Muscle of leg (tissue), 11 donors: ENCODE results near the gene RESF1. TPM values are rescaled to one million over a fixed set of nuclear protein-coding genes. Genes with fewer than 3 reads are reported as not detected.

Experiments
- DNase-seq: peaks from one replicate; pipeline ENCODE4 v3.0.0; 2013
- H3K27ac ChIP-seq: one replicate; pipeline ENCODE4 v1.5.1; 2013; ENCODE audit warnings: mild to moderate bottlenecking, low read length, control low read depth
- H3K27me3 ChIP-seq: one replicate; pipeline ENCODE4 v1.6.1; 2013; ENCODE audit warnings: low read length; ENCODE audit not compliant: control insufficient read depth, insufficient read depth
- H3K36me3 ChIP-seq: one replicate; pipeline ENCODE4 v1.6.1; 2013; ENCODE audit warnings: low read length; ENCODE audit not compliant: control insufficient read depth, insufficient read depth
- H3K4me1 ChIP-seq: one replicate; pipeline ENCODE4 v1.6.1; 2013; ENCODE audit warnings: low read length; ENCODE audit not compliant: control insufficient read depth, insufficient read depth
- H3K4me3 ChIP-seq: one replicate; pipeline ENCODE4 v1.5.1; 2013; ENCODE audit warnings: low read length, control low read depth
- H3K9me3 ChIP-seq: replicated peaks from 2 replicates; pipeline ENCODE4 v1.6.1; 2013; ENCODE audit warnings: low read depth, low read length; ENCODE audit not compliant: control insufficient read depth
- WGBS: methylation state at CpG from one replicate; pipeline ENCODE4 v1.1.5; 2013; ENCODE audit warnings: missing lambda C conversion rate; ENCODE audit not compliant: insufficient coverage; 5-methylcytosine and 5-hydroxymethylcytosine counted together
- polyA plus RNA-seq, 8 donors: library from polyadenylated mRNA; unstranded; fragments of 120-200 nt; gene quantifications; one replicate each; pipeline versions ENCODE4 v1.2.1 to v1.2.3, GENCODE V29; 2013; ENCODE audit warnings: inconsistent platforms in 1 of 8, low replicate concordance in 1 of 8; ENCODE audit not compliant: insufficient read length in 8 of 8, insufficient read depth in 1 of 8
- total RNA-seq: library from RNA; stranded (reverse); fragments of 120-200 nt; gene quantifications from one replicate; pipeline ENCODE4 v1.2.4, GENCODE V29; 2013

RESF1 gene
- total and polyA plus RNA-seq, 9 donors: 21.2 to 28.5 (median 23.6) TPM

DNA sequence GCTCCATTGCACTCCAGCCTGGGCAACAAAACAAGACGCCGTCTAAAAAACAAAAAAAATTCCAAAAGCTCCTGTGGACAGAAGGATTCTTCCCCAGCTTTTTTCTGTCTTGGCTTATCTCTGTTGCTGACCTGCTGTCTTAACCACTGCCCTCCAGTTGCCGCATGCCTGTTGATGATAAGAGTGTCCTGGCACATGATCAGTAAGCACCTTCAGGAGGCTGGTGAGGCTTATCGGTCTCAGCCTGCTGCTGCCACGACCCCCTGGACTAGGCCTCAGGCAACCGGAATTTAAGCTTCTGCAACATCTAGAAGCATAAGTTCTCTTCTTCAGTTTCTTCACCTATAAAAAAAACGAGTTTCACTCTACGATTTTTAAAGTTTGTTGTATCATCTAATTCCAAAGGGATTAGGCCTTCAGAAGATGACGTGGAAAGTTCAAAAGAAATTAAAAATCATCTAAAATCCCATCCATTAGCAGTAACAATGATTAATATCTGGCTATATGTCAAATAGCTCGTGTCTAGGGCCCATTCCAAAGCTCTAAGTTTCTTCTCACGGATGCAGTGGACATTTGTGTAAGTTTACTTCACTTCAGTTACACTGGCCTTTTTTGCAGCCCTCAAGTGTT lies 46.4 kb downstream of the RESF1 start:
- no peak overlapping the region for H3K4me3 ChIP-seq
- no peak overlapping the region for H3K27ac ChIP-seq
- H3K4me1 ChIP-seq: no peaks in the 10 kb centered on the region
- H3K36me3 ChIP-seq: no peaks in the 10 kb centered on the region
- peak; percentile 16 for DNase-seq
- WGBS: 71% methylated on average over 6 of the region's 11 CpGs
- no peaks in the 10 kb centered on the region for H3K27me3 ChIP-seq
- no peaks in the 10 kb centered on the region for H3K9me3 ChIP-seq

Other genes starting within 250 kb of the RESF1 start
- 12.3 TPM for gene AMN1, start 230.4 kb upstream of the RESF1 start, total RNA-seq
- 10 to 100 TPM in 3 of 8 donors, 1 to 10 TPM in 5; 9.2 to 11.6 (median 9.8) TPM for gene AMN1, start 230.4 kb upstream of the RESF1 start, polyA plus RNA-seq
- 8.6 TPM for gene BICD1, start 147.4 kb downstream of the RESF1 start, total RNA-seq
- 10 to 100 TPM in 3 of 8 donors, 1 to 10 TPM in 5; 7.7 to 16.9 (median 9.5) TPM for gene BICD1, start 147.4 kb downstream of the RESF1 start, polyA plus RNA-seq